HFFc6 (cell line): ENCODE measurements around the gene SYCE3. TPM values are rescaled to one million over a fixed set of nuclear protein-coding genes. Genes with fewer than 3 reads are reported as not detected.

Source experiments
- DNase-seq: peaks from one replicate; pipeline ENCODE4 v3.0.0-alpha.2; 2018
- H3K27ac Mint-ChIP-seq: 2 replicates; pipeline ENCODE4 v1.8.0; 2020; ENCODE audit warnings: mild to moderate bottlenecking, mixed read lengths
- H3K27me3 Mint-ChIP-seq: 2 replicates; pipeline ENCODE4 v1.8.0; 2021; ENCODE audit warnings: mild to moderate bottlenecking, moderate library complexity, mixed read lengths; ENCODE audit not compliant: insufficient read depth
- H3K36me3 Mint-ChIP-seq: 2 replicates; pipeline ENCODE4 v1.8.0; 2021; ENCODE audit warnings: low read depth, mixed read lengths
- H3K4me1 Mint-ChIP-seq: 2 replicates; pipeline ENCODE4 v1.8.0; 2020; ENCODE audit warnings: low read depth, mixed read lengths
- H3K4me3 Mint-ChIP-seq: 2 replicates; pipeline ENCODE4 v1.8.0; 2020; ENCODE audit warnings: mild to moderate bottlenecking, moderate library complexity, mixed read lengths
- H3K9me3 Mint-ChIP-seq: 2 replicates; pipeline ENCODE4 v1.8.0; 2020; ENCODE audit warnings: mild to moderate bottlenecking, mixed read lengths
- CTCF ChIP-seq: fragments of 200-600 bp; sonication (generic); IDR thresholded peaks from 2 replicates; pipeline ENCODE4 v1.5.0; 2021; ENCODE audit warnings: antibody characterized with exemption, mild to moderate bottlenecking
- long read RNA-seq: library from polyadenylated mRNA; unstranded; transcript quantifications from one replicate; pipeline ENCODE4 v2.0.0, GENCODE V29; 2019
- total RNA-seq, 6 experiments: library from RNA; stranded (reverse); fragmentation: NEBNext Ultra II Directional; extraction: Animal tissue kit (Norgen Biotek cat#: 25700); gene quantifications; 2 replicates in 1 of 6; 3 replicates in 5 of 6; pipeline ENCODE4 v1.2.3, GENCODE V29; 2021

Gene SYCE3
- total RNA-seq: not detected
- long read RNA-seq: 0 reads

GRCh38 chr22:50562523-50563412, at the start of gene SYCE3:
SYCE3 (minus strand) TSS chr22:50562919; CDS start chr22:50556405, 6,514 bp downstream.
- Mint-ChIP-seq H3K27ac (no peak within 1 kb of the TSS), H3K36me3 (no peaks in the 10 kb centered on the region), H3K4me3 (peak within 1 kb of the TSS; percentile 88), H3K9me3 (no peaks in the 10 kb centered on the region), H3K27me3 (peaks cover 21% of the 10 kb centered on the region), H3K4me1 (peaks cover 9% of the 10 kb centered on the region)
- TF ChIP-seq CTCF: peak; percentile 94
- peak; percentile 77 for DNase-seq

- TF ChIP-seq CTCF: no peak
- Mint-ChIP-seq H3K36me3 (no peaks in the 10 kb centered on the region), H3K27me3 (peaks cover 38% of the 10 kb centered on the region), H3K9me3 (no peaks in the 10 kb centered on the region), H3K4me3 (no peak overlapping the region), H3K27ac (no peak overlapping the region), H3K4me1 (no peaks in the 10 kb centered on the region)
- no peak for DNase-seq
Observed at GRCh38 chr22:50612168-50612527, 49.4 kb upstream of the SYCE3 start.

- Mint-ChIP-seq H3K27me3 (peaks cover 39% of the 10 kb centered on the region), H3K9me3 (no peaks in the 10 kb centered on the region), H3K27ac (no peak overlapping the region), H3K4me3 (no peak overlapping the region), H3K36me3 (no peaks in the 10 kb centered on the region), H3K4me1 (no peaks in the 10 kb centered on the region)
- no peak for DNase-seq
- no peak for TF ChIP-seq CTCF
Observed at GRCh38 chr22:50611341-50612060, 48.8 kb upstream of the SYCE3 start.

- Mint-ChIP-seq H3K27ac (no peak overlapping the region), H3K9me3 (no peaks in the 10 kb centered on the region), H3K4me3 (no peak overlapping the region), H3K4me1 (no peaks in the 10 kb centered on the region), H3K36me3 (no peaks in the 10 kb centered on the region), H3K27me3 (peaks cover 42% of the 10 kb centered on the region)
- TF ChIP-seq CTCF: no peak
- DNase-seq: no peak
Observed at GRCh38 chr22:50610581-50610980, 47.9 kb upstream of the SYCE3 start.

- no peak overlapping the region for H3K4me3 Mint-ChIP-seq
- H3K27me3 Mint-ChIP-seq: peaks cover 43% of the 10 kb centered on the region
- no peak for DNase-seq
- no peaks in the 10 kb centered on the region for H3K36me3 Mint-ChIP-seq
- no peaks in the 10 kb centered on the region for H3K4me1 Mint-ChIP-seq
- H3K9me3 Mint-ChIP-seq: no peaks in the 10 kb centered on the region
- no peak overlapping the region for H3K27ac Mint-ChIP-seq
- TF ChIP-seq CTCF: no peak
Observed at GRCh38 chr22:50610041-50610451, 47.3 kb upstream of the SYCE3 start.
